ENCODE measurements around the gene APEX2. TPM values are rescaled to one million over a fixed set of nuclear protein-coding genes. Genes with fewer than 3 reads are reported as not detected.

APEX2 gene
- total and polyA plus RNA-seq, 2 donors (not counting 3 experiments of a cell fraction or from before 2014, with no cell fraction given): 26.6 to 54.1 TPM

DNA sequence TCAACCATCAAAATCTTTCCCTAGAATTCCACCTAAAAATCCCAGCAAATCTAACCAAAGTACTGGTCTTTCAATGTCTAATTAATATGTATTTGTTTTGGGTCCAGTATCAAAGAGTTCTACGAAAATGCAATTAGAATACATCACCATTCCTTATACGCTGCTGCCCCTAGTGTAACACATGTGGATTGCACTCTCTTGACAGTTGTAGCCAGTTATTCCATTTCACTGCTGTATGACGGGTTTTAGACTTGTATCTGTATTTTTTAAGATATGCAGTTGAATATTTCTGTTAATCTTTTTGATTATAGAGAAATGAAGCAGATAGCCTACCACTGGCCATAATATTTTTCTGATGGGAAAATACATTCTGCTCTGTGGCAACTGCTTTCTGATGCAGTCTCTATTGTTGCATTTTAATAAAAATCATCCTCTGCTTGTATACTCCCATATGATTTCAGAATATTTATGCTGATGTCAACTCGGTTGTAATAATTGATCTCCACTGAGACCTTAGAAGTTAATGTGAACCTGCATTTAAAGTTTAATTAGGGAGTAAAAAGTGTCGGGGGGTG, 57.6 kb downstream of the APEX2 start:
- no peaks in the 10 kb centered on the region for H3K27me3 ChIP-seq (ENCODE audit: control insufficient read depth in 2 of 2, insufficient read depth in 2 of 2, low read length in 2 of 2)
- no peaks in the 10 kb centered on the region for H3K9me1 ChIP-seq (replicated peaks; ENCODE audit: control insufficient read depth, extremely low read depth, insufficient read depth, low read length)
- BruUV-seq (replicated peaks): no TSS peak
- ChIA-PET POLR2A (no interaction called here), CTCF (interaction anchor here (0.6 to 1.3 kb wide), 8 partner anchors 13 to 1740 kb away, joined by 3 to 33 read pairs (median 4); partner anchors contain the start of gene APEX2)
- H3K79me2 ChIP-seq (ENCODE audit: control insufficient read depth, insufficient read depth, low read length): no peaks in the 10 kb centered on the region
- peak overlapping the region in 1 of 3 experiments; percentile 15 for H3K4me3 ChIP-seq (replicated peaks in 1 of 3; ENCODE audit: insufficient read depth in 1 of 3, low read depth in 1 of 3, low read length in 3 of 3)
- peak overlapping the region; percentile 34 for H2AFZ ChIP-seq (ENCODE audit: low read depth, low read length)
- TF ChIP-seq JUN (IDR thresholded peaks at IDR 0.05; ENCODE audit: borderline replicate concordance, insufficient read depth, insufficient read length, low read depth): no peak
- TF ChIP-seq, protein P1, sequence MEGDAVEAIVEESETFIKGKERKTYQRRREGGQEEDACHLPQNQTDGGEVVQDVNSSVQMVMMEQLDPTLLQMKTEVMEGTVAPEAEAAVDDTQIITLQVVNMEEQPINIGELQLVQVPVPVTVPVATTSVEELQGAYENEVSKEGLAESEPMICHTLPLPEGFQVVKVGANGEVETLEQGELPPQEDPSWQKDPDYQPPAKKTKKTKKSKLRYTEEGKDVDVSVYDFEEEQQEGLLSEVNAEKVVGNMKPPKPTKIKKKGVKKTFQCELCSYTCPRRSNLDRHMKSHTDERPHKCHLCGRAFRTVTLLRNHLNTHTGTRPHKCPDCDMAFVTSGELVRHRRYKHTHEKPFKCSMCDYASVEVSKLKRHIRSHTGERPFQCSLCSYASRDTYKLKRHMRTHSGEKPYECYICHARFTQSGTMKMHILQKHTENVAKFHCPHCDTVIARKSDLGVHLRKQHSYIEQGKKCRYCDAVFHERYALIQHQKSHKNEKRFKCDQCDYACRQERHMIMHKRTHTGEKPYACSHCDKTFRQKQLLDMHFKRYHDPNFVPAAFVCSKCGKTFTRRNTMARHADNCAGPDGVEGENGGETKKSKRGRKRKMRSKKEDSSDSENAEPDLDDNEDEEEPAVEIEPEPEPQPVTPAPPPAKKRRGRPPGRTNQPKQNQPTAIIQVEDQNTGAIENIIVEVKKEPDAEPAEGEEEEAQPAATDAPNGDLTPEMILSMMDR (IDR thresholded peaks at IDR 0.05; ENCODE audit: extremely low read depth in 1 of 2, insufficient read depth in 1 of 2, low read depth in 1 of 2, low read length in 2 of 2): peak; percentile 45 to 54
- no peaks in the 10 kb centered on the region for H3K36me3 ChIP-seq (ENCODE audit: control insufficient read depth in 2 of 2, extremely low read depth in 1 of 2, insufficient read depth in 2 of 2, low read length in 2 of 2)
- dilution Hi-C loops (cut with MboI; ENCODE audit: extremely low pct_ligation_motif_present, low sequenced_read_pairs) (no loop called here), intact Hi-C loops (cut with micrococcal nuclease) (loop anchor here (1.0 to 5.0 kb wide), 7 partner anchors 49 to 700 kb away; partner anchors contain the start of gene WNK3)
- FAIRE-seq (peak; percentile 73), DNase-seq (ENCODE audit: low read depth, low spot score) (peak; percentile 65)
- H4K20me1 ChIP-seq (replicated peaks; ENCODE audit: control insufficient read depth, extremely low read depth, insufficient read depth, low read length): no peaks in the 10 kb centered on the region
- H3K4me1 ChIP-seq (ENCODE audit: control insufficient read depth, extremely low read depth, insufficient read depth, low read length): peaks cover 4% of the 10 kb centered on the region
- H3K9me3 ChIP-seq (replicated peaks; ENCODE audit: control insufficient read depth, insufficient read depth, low read length): no peaks in the 10 kb centered on the region
- H3K4me2 ChIP-seq (ENCODE audit: insufficient read depth, low read length): peak overlapping the region; percentile 92
- peak overlapping the region; percentile 87 for H3K27ac ChIP-seq (ENCODE audit: insufficient read depth, low read depth, low read length)
- peak overlapping the region; percentile 62 for H3K9ac ChIP-seq (replicated peaks; ENCODE audit: extremely low read depth, insufficient read depth, low read length)

Other genes with a start within 250 kb of the APEX2 start
- not detected in 2 replicates for gene ITIH6, start 202.1 kb upstream of the APEX2 start, total RNA-seq
- gene ITIH6, start 202.1 kb upstream of the APEX2 start, polyA plus RNA-seq: not detected in 2 replicates
- 240 and 241 TPM in 2 replicates for gene MAGED2, start 192.6 kb upstream of the APEX2 start, total RNA-seq
- 286 and 309 TPM in 2 replicates for gene MAGED2, start 192.6 kb upstream of the APEX2 start, polyA plus RNA-seq
- gene TRO, start 79.5 kb upstream of the APEX2 start, total RNA-seq: 13.6 and 21.9 TPM in 2 replicates
- gene TRO, start 79.5 kb upstream of the APEX2 start, polyA plus RNA-seq: 34.7 TPM in 2 replicates
- 0.16 and 0.20 TPM in 2 replicates for gene PFKFB1, start 6.2 kb upstream of the APEX2 start, total RNA-seq
- 0.16 and 0.18 TPM in 2 replicates for gene PFKFB1, start 6.2 kb upstream of the APEX2 start, polyA plus RNA-seq
- gene ALAS2, start 30.6 kb downstream of the APEX2 start, total RNA-seq: not detected in 2 replicates
- gene ALAS2, start 30.6 kb downstream of the APEX2 start, polyA plus RNA-seq: not detected in 2 replicates
- gene PAGE2B, start 74.7 kb downstream of the APEX2 start, total RNA-seq: not detected in 2 replicates
- gene PAGE2B, start 74.7 kb downstream of the APEX2 start, polyA plus RNA-seq: not detected in 2 replicates
- not detected in 2 replicates for gene PAGE2, start 88.7 kb downstream of the APEX2 start, total RNA-seq
- not detected in 2 replicates for gene PAGE2, start 88.7 kb downstream of the APEX2 start, polyA plus RNA-seq
- not detected in 2 replicates for gene PAGE5, start 220.0 kb downstream of the APEX2 start, total RNA-seq
- not detected in 2 replicates for gene PAGE5, start 220.0 kb downstream of the APEX2 start, polyA plus RNA-seq

All from endothelial cell of umbilical vein (primary cell).